Measurements from ENCODE around the gene TAF11L13.
"Not testable (repeated sequence)": the region's sequence is repeated elsewhere in the genome, so short reads cannot be mapped to it uniquely, and the experiment has no call there.

The TAF11L13 gene

GRCh38 chr5:17625686-17626085 is 6.2 kb upstream of the TAF11L13 start:
- FAIRE-seq = no peak
- no peak for TF ChIP-seq TAF1 (IDR thresholded peaks at IDR 0.05; ENCODE audit: low read depth, low read length)
- no peak for TF ChIP-seq POU2F2 (IDR thresholded peaks at IDR 0.05; ENCODE audit: low read depth, low read length)
- TF ChIP-seq SPI1 (IDR thresholded peaks at IDR 0.05; ENCODE audit: low read depth, low read length) = no peak
- TF ChIP-seq POLR2AphosphoS5 (IDR thresholded peaks at IDR 0.05; ENCODE audit: low read depth, low read length) = no peak
- no peak for DNase-seq (ENCODE audit: insufficient read length, low spot score)

GRCh38 chr5:17634160-17634559 is 2.3 kb downstream of the TAF11L13 start, which contains the start of gene TAF11L14:
Gene TAF11L14, plus strand, starts transcription at chr5:17634460.
- no peak for FAIRE-seq
- DNase-seq (ENCODE audit: insufficient read length, low spot score) = no peak
- TF ChIP-seq SPI1 (IDR thresholded peaks at IDR 0.05; ENCODE audit: low read depth, low read length) (no peak), PAX5 (IDR thresholded peaks at IDR 0.05; ENCODE audit: insufficient read depth, low read length, severe bottlenecking) (no peak), TAF1 (IDR thresholded peaks at IDR 0.05; ENCODE audit: low read depth, low read length) (no peak), POLR2A (IDR thresholded peaks at IDR 0.05; ENCODE audit: low read depth, low read length) (no peak), POU2F2 (IDR thresholded peaks at IDR 0.05; ENCODE audit: low read depth, low read length) (no peak), POLR2AphosphoS5 (IDR thresholded peaks at IDR 0.05; ENCODE audit: low read depth, low read length) (no peak)

DNA sequence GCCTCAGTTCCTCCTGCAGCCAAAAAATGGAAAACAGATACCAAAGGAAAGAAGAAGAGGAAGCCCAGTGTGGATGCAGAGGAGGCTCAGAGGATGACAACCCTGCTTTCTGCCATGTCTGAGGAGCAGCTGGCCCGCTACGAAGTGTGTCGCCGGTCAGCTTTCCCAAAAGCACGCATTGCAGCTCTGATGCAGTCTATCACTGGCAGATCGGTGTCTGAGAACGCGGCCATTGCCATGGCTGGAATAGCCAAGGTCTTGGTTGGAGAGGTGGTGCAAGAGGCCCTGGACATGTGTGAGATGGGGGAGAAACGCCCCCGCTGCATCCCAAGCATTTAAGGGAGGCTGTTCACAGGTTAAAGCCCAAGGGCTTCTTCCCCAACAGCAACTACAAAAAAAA is 17.3 kb downstream of the TAF11L13 start:
- not testable (repeated sequence) for FAIRE-seq; DNase-seq (ENCODE audit: insufficient read length, low spot score)

DNA sequence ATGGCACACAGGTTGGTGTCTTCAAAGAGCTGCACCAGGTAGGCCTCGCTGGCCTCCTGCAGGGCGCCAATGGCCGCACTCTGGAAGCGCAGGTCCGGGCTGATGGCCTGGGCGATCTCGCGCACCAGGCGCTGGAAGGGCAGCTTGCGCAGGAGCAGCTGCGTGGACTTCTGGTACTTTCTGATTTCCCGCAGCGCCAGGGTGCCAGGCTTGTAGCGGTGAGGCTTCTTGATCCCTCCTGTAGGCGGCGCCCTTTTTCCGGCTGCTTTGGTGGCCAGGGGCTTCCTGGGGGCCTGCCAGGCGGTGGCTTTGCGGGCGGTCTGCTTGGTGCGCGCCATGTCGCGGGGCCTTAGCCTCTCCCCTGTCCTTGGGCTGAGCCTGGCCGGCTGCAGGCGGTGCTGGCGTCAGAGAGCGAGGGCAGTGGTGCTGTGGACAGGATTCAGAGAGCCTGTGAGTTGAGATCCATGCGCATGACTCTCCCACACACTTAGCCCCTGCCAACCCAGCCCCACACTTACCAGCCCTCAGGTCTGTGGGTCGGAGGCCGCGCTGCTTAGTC is 23.4 kb downstream of the TAF11L13 start:
- not testable (repeated sequence) for FAIRE-seq; DNase-seq (ENCODE audit: insufficient read length, low spot score)

- no peak for TF ChIP-seq POLR2AphosphoS5 (IDR thresholded peaks at IDR 0.05; ENCODE audit: low read depth, low read length)
- no peak for TF ChIP-seq POU2F2 (IDR thresholded peaks at IDR 0.05; ENCODE audit: low read depth, low read length)
- TF ChIP-seq PAX5 (IDR thresholded peaks at IDR 0.05; ENCODE audit: insufficient read depth, low read length, severe bottlenecking) = no peak
- no peak for TF ChIP-seq POLR2A (IDR thresholded peaks at IDR 0.05; ENCODE audit: low read depth, low read length)
- TF ChIP-seq SPI1 (IDR thresholded peaks at IDR 0.05; ENCODE audit: low read depth, low read length) = no peak
- no peak for TF ChIP-seq TAF1 (IDR thresholded peaks at IDR 0.05; ENCODE audit: low read depth, low read length)
- FAIRE-seq (no peak), DNase-seq (ENCODE audit: insufficient read length, low spot score) (no peak)
These were observed 24.0 kb downstream of the TAF11L13 start for GRCh38 chr5:17655921-17656320.

DNA sequence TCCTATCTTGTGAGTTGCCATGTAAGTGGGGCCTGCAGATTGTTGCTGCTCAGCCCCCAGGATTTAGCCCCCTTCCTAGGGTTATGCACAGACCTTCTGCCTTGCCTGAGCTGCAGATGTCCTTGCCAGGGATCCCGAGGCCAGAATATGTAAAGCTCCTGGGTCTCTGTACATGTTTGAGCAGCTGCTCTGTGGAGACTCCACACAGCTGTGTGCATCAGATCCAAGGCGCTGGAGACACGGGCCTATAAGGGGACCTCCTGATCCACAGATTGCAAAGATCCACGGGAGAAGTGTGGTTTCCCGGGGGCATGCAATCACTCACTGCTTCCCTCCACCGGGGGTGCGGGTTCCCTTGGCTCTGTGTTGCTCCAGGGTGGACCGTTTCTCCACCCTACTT is 31.3 kb downstream of the TAF11L13 start:
- DNase-seq (ENCODE audit: insufficient read length, low spot score) (no peak), FAIRE-seq (no peak)

DNA sequence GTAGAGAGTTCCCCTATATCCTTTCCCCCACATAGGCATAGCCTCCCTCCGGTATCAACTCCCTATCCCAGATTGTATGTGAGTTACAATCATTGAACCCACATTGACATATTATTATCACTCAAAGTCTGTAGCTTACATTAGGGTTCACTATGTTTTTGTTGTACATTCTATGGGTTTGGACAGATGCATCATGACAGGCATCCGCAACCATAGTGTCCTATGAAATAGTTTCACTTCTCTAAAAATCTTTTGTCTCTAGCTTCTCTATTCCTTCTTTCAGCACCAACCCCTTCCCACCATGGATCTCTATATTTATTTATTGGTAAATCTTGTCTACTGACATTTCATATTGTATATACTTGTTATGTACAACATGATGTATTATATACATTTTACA is 33.9 kb downstream of the TAF11L13 start:
- FAIRE-seq (no peak), DNase-seq (ENCODE audit: insufficient read length, low spot score) (no peak)
- TF ChIP-seq POLR2A (IDR thresholded peaks at IDR 0.05; ENCODE audit: low read depth, low read length) = no peak
- peak; percentile 69 for TF ChIP-seq SPI1 (IDR thresholded peaks at IDR 0.05; ENCODE audit: low read depth, low read length)

More for the DNA sequence above, 31.3 kb downstream of the TAF11L13 start:
- TF ChIP-seq TAF1 (IDR thresholded peaks at IDR 0.05; ENCODE audit: low read depth, low read length) (no peak), POLR2A (IDR thresholded peaks at IDR 0.05; ENCODE audit: low read depth, low read length) (no peak), POLR2AphosphoS5 (IDR thresholded peaks at IDR 0.05; ENCODE audit: low read depth, low read length) (no peak), POU2F2 (IDR thresholded peaks at IDR 0.05; ENCODE audit: low read depth, low read length) (no peak), PAX5 (IDR thresholded peaks at IDR 0.05; ENCODE audit: insufficient read depth, low read length, severe bottlenecking) (no peak), SPI1 (IDR thresholded peaks at IDR 0.05; ENCODE audit: low read depth, low read length) (no peak)

DNA sequence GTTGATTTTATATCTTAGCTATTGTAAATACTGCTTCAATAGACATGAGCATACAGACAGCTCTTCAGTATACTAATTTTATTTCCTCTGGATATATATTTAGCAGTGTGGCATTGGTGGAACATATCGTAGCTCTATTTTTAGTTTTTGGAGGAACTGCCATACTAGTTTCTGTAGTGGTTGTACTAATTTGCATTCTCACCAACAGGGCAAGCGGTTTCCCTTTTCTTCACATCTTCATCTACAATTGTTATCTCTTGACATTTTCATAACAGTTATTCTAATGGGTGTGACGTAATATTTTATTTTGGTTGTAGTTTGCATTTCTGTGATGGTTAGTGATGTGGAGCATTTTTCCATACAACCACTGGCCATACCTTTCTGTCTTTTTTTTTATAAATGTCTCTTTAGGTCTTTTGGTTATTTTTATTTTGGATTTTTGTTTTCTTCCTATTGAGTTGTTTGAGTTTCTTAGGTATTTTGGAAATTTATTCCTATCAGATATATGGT is 34.9 kb downstream of the TAF11L13 start:
- no peak for DNase-seq (ENCODE audit: insufficient read length, low spot score)
- TF ChIP-seq POU2F2 (IDR thresholded peaks at IDR 0.05; ENCODE audit: low read depth, low read length) (no peak), POLR2A (IDR thresholded peaks at IDR 0.05; ENCODE audit: low read depth, low read length) (no peak), POLR2AphosphoS5 (IDR thresholded peaks at IDR 0.05; ENCODE audit: low read depth, low read length) (no peak), PAX5 (IDR thresholded peaks at IDR 0.05; ENCODE audit: insufficient read depth, low read length, severe bottlenecking) (no peak), SPI1 (IDR thresholded peaks at IDR 0.05; ENCODE audit: low read depth, low read length) (no peak), TAF1 (IDR thresholded peaks at IDR 0.05; ENCODE audit: low read depth, low read length) (no peak)
- no peak for FAIRE-seq

DNA sequence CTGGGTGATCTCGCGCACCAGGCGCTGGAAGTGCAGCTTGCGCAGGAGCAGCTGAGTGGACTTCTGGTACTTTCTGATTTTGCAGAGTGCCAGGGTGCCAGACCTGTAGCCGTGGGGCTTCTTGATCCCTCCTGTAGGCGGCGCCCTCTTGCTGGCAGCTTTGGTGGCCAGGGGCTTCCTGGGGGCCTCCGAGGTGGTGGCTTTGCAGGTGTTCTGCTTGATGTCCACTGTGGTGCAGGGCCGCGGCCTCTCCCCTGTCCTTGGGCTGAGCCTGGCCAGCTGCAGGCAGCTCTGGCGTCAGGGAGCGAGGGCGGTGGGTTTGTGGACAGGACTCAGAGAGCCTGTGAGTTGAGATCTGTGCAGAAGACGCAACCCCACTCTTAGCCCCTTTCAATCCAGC is 38.5 kb downstream of the TAF11L13 start:
- TF ChIP-seq TAF1 (IDR thresholded peaks at IDR 0.05; ENCODE audit: low read depth, low read length) (no peak), POU2F2 (IDR thresholded peaks at IDR 0.05; ENCODE audit: low read depth, low read length) (no peak), SPI1 (IDR thresholded peaks at IDR 0.05; ENCODE audit: low read depth, low read length) (no peak), PAX5 (IDR thresholded peaks at IDR 0.05; ENCODE audit: insufficient read depth, low read length, severe bottlenecking) (no peak), POLR2AphosphoS5 (IDR thresholded peaks at IDR 0.05; ENCODE audit: low read depth, low read length) (no peak), POLR2A (IDR thresholded peaks at IDR 0.05; ENCODE audit: low read depth, low read length) (no peak)
- DNase-seq (ENCODE audit: insufficient read length, low spot score) = no peak
- no peak for FAIRE-seq

- DNase-seq (ENCODE audit: insufficient read length, low spot score) = no peak
- FAIRE-seq = no peak
- no peak for TF ChIP-seq SPI1 (IDR thresholded peaks at IDR 0.05; ENCODE audit: low read depth, low read length)
- no peak for TF ChIP-seq POLR2A (IDR thresholded peaks at IDR 0.05; ENCODE audit: low read depth, low read length)
- no peak for TF ChIP-seq PAX5 (IDR thresholded peaks at IDR 0.05; ENCODE audit: insufficient read depth, low read length, severe bottlenecking)
- TF ChIP-seq POLR2AphosphoS5 (IDR thresholded peaks at IDR 0.05; ENCODE audit: low read depth, low read length) = no peak
- no peak for TF ChIP-seq TAF1 (IDR thresholded peaks at IDR 0.05; ENCODE audit: low read depth, low read length)
- no peak for TF ChIP-seq POU2F2 (IDR thresholded peaks at IDR 0.05; ENCODE audit: low read depth, low read length)
These were observed 47.0 kb downstream of the TAF11L13 start for GRCh38 chr5:17678751-17679324.

All from GM12891 (cell line).